ENCODE results near the gene CEACAM18. TPM values are rescaled to one million over a fixed set of nuclear protein-coding genes. Genes with fewer than 3 reads are reported as not detected.

CEACAM18 gene
- total and polyA plus RNA-seq, 2 of the 4 experiments (the other 2 are of a cell fraction): not detected

GRCh38 chr19:51439021-51439465, 39.3 kb upstream of the CEACAM18 start:
- H4K20me1 ChIP-seq (ENCODE audit: insufficient read depth, low read length): no peaks in the 10 kb centered on the region
- no peak overlapping the region for H3K27ac ChIP-seq (ENCODE audit: insufficient read depth, low read length)
- WGBS, 2 experiments (ENCODE audit: extremely low coverage in 2 of 2, insufficient read length in 1 of 2): 53% methylated on average over 3 of the region's 5 CpGs; no CpG with 5 or more reads in 1 of the 2 experiments
- ATAC-seq (ENCODE audit: low read depth) (no peak), DNase-seq (no peak)
- in situ Hi-C loops (cut with MboI; ENCODE audit: low sequenced_read_pairs): no loop called here
- no peak overlapping the region for H2BK20ac ChIP-seq (ENCODE audit: low read depth, low read length)
- no peak overlapping the region for H3K4me3 ChIP-seq (ENCODE audit: insufficient read depth, low read depth, low read length)
- H3K18ac ChIP-seq (ENCODE audit: low read depth, low read length): no peak overlapping the region
- no TSS peak for BruUV-seq (replicated peaks)
- H3K9me3 ChIP-seq (ENCODE audit: control insufficient read depth, insufficient read depth, low read length): peaks cover 5% of the 10 kb centered on the region
- H3K56ac ChIP-seq (ENCODE audit: extremely low read depth, insufficient read depth, low read length): no peak overlapping the region
- no peak overlapping the region for H4K91ac ChIP-seq (ENCODE audit: insufficient read depth, low read depth, low read length)
- H3K14ac ChIP-seq (replicated peaks; ENCODE audit: low read depth, low read length): no peak overlapping the region
- no peak overlapping the region for H4K5ac ChIP-seq (ENCODE audit: low read depth, low read length)
- ChIA-PET CTCF (interaction anchor here (1.1 kb wide), 1 partner anchor 242 kb away, joined by 3 read pairs; no protein-coding TSS in a partner anchor), POLR2A (ENCODE audit: unreplicated experiment) (no interaction called here)
- dilution Hi-C loops (cut with HindIII; ENCODE audit: low sequenced_read_pairs, unreplicated experiment): no loop called here
- intact Hi-C loops (cut with micrococcal nuclease): no loop called here
- no peak overlapping the region for H3K4me2 ChIP-seq (ENCODE audit: low read depth, low read length)
- no peaks in the 10 kb centered on the region for H3K27me3 ChIP-seq (ENCODE audit: control insufficient read depth, insufficient read depth, low read length)
- no peaks in the 10 kb centered on the region for H3K4me1 ChIP-seq (ENCODE audit: control insufficient read depth, insufficient read depth, low read length)
- no peak overlapping the region for H2AK9ac ChIP-seq (replicated peaks; ENCODE audit: low read depth, low read length, poor library complexity)
- TF ChIP-seq POLR2A (IDR thresholded peaks at IDR 0.05; ENCODE audit: low read depth, low read length): no peak
- no peak for TF ChIP-seq BHLHE40 (IDR thresholded peaks at IDR 0.05; ENCODE audit: low read depth, low read length)
- peak; percentile 27 for TF ChIP-seq CTCF (conservative IDR thresholded peaks at IDR 0.05; ENCODE audit: low read depth, low read length)
- peak; percentile 9; the same call in 1 of the 2 replicates for TF ChIP-seq RAD21 (IDR thresholded peaks at IDR 0.05; ENCODE audit: low read length)
- no peaks in the 10 kb centered on the region for H3K36me3 ChIP-seq (ENCODE audit: control insufficient read depth, insufficient read depth, low read length)
- no peak overlapping the region for H2AK5ac ChIP-seq (ENCODE audit: low read depth, low read length)
- H4K8ac ChIP-seq (ENCODE audit: low read depth in 2 of 2, low read length in 2 of 2): no peak overlapping the region
- H2AFZ ChIP-seq (replicated peaks; ENCODE audit: low read length, poor library complexity): no peak overlapping the region
- H3K23ac ChIP-seq (ENCODE audit: low read depth, low read length): no peak overlapping the region
- H3K4ac ChIP-seq (ENCODE audit: low read depth, low read length): no peak overlapping the region
- H3K9ac ChIP-seq (ENCODE audit: low read depth, low read length): no peak overlapping the region
- H2BK120ac ChIP-seq (ENCODE audit: low read depth, low read length): no peak overlapping the region
- H2BK5ac ChIP-seq (ENCODE audit: low read depth, low read length, poor library complexity, severe bottlenecking): no peak overlapping the region
- no peaks in the 10 kb centered on the region for H3K9me1 ChIP-seq (ENCODE audit: insufficient read depth, low read length)
- no peak overlapping the region for H2BK15ac ChIP-seq (ENCODE audit: low read depth, low read length)
- no peaks in the 10 kb centered on the region for H3K79me1 ChIP-seq (ENCODE audit: low read depth in 1 of 2, low read length in 2 of 2)

Data from IMR-90 (cell line).